GM12875 (cell line): ENCODE data around the gene PRKAG2.
"Not testable (repeated sequence)": the region's sequence is repeated elsewhere in the genome, so short reads cannot be mapped to it uniquely, and the experiment has no call there.

Source experiments
- H3K4me3 ChIP-seq: one replicate; pipeline ENCODE4 v1.5.1; 2011; ENCODE audit warnings: low read depth, low read length, control low read depth
- TF ChIP-seq, protein P1 (sequence below): IDR thresholded peaks from 2 replicates; pipeline ENCODE4 v1.5.1; 2011; ENCODE audit warnings: low read depth, mild to moderate bottlenecking, control low read depth, inconsistent platforms, low read length, moderate library complexity, borderline replicate concordance; ENCODE audit not compliant: insufficient read depth

PRKAG2 gene

DNA sequence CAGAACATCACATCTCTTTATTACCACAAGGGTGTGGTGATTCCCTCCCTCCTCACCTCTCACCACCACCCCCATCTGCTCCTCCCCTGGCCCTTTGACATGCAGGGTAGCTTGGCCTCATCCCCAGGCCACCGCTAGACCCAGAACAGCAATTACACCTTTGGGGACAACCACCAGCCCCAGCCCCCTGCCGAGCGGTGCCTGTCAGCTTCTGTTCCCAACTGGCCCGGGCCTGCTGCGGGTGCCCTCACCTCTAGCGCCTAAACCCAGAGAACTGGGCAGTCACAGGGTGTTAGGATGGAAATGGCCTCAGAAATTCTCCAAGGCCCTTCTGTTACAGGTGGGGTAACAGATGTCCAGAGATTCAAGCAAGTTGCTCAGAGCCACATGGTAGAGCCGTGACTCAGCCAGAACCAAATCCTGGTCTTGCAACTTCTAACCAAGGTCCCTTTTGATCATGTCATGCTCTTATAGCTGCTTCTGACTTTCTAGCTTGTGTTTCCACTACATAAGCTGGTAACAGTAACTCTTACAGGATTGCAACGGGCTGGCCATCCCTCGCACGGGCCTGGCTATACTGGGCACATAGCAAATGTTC lies 78.0 kb downstream of the PRKAG2 start:
- TF ChIP-seq, protein P1, sequence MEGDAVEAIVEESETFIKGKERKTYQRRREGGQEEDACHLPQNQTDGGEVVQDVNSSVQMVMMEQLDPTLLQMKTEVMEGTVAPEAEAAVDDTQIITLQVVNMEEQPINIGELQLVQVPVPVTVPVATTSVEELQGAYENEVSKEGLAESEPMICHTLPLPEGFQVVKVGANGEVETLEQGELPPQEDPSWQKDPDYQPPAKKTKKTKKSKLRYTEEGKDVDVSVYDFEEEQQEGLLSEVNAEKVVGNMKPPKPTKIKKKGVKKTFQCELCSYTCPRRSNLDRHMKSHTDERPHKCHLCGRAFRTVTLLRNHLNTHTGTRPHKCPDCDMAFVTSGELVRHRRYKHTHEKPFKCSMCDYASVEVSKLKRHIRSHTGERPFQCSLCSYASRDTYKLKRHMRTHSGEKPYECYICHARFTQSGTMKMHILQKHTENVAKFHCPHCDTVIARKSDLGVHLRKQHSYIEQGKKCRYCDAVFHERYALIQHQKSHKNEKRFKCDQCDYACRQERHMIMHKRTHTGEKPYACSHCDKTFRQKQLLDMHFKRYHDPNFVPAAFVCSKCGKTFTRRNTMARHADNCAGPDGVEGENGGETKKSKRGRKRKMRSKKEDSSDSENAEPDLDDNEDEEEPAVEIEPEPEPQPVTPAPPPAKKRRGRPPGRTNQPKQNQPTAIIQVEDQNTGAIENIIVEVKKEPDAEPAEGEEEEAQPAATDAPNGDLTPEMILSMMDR, result no peak
- H3K4me3 ChIP-seq, result no peak overlapping the region

DNA sequence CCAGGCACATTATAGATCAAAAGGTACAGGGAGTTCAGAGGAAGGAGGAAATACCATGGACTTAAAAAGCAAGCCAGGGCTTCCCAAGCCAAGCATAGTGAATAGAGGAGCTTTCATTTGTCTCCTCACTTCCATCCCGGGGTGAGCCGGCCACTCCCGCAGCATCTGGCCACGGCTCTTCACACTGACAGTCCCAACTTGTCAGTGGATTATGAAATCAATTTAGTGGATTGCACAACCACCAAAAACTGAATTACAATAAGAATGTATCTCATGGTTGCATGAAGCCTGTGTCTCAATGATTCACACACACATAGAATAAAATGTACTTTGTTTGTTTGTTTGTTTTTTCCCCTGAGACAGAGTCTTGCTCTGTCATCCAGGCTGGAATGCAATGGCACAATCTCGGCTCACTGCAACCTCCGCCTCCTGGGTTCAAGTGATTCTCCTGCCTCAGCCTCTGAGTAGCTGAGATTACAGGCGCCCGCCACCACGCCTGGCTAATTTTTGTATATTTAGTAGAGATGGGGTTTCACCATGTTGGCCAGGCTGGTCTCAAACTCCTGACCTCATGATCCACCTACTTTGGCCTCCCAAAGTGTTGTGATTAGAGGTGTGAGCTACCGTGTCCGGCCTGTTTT lies 79.1 kb downstream of the PRKAG2 start:
- H3K4me3 ChIP-seq, result not testable (repeated sequence)

DNA sequence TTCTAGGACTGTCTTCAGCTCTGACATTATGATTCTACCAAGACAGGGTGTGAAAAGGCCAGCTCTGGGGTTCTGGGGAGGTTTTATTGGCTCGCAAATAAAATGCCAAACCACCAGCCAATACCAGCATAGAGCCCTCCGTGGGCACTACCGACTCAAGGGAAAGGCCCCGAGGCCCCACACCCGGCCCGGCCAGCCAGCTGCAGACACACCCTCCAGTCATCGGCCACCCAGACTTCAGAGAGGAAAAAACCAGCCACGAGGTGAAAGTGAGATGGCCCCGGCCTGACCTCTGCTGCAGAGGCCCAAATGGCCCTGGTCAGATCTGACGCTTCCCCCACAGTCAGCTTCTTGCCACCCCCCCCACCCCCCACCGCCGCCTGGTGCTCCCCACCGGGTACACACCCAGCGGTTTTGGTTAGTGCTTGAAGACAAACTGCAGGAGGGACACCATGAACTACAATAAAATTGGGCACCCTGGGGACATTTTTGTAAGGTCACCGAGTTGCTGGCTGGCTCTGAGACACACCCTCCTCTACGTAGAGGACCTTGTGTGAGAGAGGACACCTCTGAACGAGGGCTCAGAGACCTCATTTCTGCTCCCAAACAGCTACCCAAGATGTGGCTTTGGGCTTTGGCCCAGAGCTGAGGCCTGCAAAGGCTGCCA lies 79.9 kb downstream of the PRKAG2 start:
- TF ChIP-seq, protein P1, result no peak
- no peak overlapping the region for H3K4me3 ChIP-seq

DNA sequence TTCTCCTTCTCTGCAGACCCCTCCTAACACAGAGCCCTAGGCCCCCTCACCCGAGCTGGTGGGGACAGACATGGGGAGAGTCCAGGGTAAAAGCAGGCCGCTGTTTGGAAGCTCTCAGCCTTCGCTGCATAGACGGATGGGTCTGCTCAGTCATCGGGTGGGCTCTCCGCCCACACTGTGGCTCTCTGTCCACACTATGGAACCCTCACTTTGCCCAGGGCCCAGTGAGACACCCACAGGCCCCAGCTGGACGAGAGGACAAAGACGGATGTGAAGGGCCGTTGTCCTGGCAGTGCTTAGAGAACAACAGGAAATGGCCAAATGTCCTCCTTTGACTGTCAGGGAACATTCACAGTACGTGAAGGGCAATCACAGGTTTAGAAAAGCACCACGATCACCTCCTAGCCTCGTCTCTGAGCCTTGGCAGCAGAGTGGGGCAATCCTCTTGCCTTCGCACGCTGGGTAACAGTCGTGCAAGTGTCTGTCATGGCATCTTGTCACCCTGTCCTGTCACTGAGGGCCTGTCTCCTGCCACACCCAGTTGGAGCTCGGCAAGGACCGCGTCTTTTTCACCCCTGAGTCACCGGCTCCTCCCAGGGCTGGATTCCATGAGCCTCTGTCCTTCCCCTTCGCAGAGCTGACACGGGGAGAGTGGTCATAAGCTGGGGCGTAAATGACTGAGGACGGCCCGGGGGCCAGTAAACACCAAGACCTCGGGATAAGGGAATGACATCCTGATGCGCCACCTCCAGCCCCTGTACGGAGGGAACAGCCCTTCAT lies 80.6 kb downstream of the PRKAG2 start:
- no peak overlapping the region for H3K4me3 ChIP-seq
- TF ChIP-seq, protein P1, result no peak

DNA sequence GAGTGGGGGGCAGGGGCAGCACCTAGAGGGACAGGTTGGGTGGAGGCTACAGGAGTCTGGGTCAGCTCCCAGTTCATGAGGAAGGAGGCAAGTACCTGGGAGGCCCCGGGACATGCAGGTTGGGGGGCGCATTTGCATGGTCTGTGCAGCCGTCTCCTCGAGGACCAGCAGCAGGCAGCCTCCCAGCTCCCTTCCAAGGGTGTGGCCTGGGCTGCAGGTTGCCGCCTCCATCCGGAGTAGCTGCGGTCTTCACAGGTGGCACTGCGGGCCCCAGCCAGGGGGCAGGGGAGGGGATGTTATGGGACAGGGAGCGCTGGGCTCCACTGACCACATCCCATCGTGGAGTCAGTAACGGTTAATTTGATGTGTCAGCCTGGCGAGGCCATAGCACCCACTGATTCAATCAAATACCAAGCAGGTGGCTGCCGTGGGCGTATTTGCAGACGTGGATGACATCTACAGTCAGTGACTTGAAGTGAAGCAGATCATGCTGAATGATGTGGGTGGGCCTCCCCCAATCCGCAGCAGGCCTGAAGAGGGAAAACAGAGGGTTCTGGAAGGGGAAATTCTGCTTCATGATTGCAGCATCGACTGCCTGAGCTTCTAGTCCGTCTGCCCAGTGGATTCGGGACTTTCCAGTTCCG lies 81.6 kb downstream of the PRKAG2 start:
- TF ChIP-seq, protein P1, result no peak
- H3K4me3 ChIP-seq, result no peak overlapping the region

DNA sequence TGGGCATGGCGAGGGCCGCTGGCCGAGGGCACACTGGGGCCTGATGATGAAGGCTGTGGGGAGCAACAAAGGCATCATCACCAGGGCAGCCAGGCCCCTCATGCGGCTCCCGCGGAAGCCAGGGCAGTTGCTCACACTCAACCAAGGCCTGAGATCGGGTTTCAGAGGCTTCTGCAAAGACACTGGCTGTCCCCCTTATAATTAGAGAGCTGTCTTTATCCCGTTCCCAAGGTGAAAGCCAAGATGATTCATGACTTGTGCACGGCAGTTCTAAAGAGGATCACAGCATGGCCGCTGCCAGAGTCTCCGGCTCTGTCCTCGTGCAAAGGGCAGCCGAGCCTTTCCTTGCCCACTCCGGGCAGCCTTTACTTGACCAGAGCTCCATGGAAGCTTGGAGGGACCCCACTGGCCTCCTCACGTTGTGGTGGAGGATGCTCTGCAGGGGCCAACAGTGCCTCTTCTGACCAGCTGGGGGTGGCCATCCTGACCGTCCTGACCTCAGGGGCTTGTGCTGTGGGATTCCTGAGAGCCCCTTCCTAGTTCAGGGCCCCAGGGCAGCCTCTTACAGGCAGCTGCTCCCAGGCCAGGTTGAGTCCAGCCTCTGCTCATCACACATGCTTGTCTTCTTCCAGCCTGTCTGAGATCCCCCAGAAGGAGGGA lies 82.3 kb downstream of the PRKAG2 start:
- no peak overlapping the region for H3K4me3 ChIP-seq
- TF ChIP-seq, protein P1, result no peak

DNA sequence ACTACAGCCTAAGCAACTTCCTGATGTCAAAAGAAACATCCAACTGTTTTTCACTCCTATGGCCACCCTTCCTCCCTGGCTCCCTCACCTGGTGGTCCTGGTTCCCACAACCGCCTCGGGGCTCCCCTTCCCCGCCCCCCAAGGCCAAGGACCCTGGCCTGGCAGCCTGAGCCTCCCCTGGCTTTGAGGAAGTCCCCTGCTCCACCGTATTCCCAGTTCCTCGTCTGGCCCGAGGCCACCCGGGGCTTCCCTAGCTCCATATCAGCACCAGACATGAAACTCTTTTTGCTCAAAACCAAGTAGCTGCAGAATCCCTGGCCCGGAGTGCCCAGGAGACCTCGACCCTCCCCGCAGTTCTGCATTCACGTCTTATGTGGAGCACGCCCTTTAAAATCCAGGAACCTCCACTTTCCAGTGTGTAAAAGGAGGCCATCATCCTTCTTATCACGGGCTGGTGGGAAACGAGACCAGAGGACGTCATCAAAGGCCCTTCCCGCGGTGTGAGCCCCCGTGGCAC lies 82.9 kb downstream of the PRKAG2 start:
- H3K4me3 ChIP-seq, result no peak overlapping the region
- TF ChIP-seq, protein P1, result no peak
